Stimulated activated CD8-positive, alpha-beta memory T cell treated with anti-CD3 and anti-CD28 coated beads, Interleukin-7, amount 100 ng/mL, for 1 hour (primary cell): ENCODE measurements around the gene HMBS.
"Not testable (repeated sequence)": the region's sequence is repeated elsewhere in the genome, so short reads cannot be mapped to it uniquely, and the experiment has no call there.

Experiments
- DNase-seq, 2 donors: peaks; one replicate each; pipeline ENCODE4 v3.0.0-alpha.2; 2020; ENCODE audit warnings: low read depth in 2 of 2

The HMBS gene

DNA sequence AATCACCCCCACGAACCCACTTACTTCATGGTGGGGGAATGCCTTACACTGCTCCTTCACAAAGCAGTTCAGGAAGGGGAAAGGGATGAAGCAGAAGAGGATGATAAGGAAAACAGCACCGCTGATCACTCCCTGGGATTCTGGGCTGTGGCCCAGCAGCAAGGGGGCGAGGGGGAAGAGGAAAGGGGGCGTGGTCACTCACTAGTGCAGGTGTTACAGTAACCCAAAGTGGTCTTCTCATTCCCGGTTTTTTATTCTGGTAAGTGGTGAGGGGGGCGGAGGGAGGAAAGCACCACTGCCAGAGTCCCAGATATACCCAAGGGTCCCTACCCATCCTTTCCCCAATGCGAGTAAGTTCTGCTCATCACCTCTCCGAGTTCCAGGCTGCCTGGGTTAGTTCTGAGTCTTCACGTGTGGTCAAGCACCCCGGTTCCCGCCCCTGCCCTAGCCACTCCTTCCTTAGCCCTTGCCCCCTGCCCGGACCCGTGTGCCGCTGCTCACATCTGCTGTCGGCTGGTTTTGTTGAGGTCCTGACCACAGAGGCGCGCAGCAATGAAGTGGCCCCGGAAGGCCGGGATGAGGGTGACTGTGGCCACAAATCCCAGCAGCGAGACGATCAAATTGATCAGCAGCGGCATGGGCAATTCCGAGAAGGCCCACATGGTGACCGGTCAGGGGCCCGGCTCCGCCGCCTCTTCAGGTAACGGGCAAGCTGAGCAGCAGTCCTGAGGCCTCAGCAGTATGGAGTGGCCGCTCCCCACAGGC lies 16.5 kb downstream of the HMBS start:
- DNase-seq: no peak

DNA sequence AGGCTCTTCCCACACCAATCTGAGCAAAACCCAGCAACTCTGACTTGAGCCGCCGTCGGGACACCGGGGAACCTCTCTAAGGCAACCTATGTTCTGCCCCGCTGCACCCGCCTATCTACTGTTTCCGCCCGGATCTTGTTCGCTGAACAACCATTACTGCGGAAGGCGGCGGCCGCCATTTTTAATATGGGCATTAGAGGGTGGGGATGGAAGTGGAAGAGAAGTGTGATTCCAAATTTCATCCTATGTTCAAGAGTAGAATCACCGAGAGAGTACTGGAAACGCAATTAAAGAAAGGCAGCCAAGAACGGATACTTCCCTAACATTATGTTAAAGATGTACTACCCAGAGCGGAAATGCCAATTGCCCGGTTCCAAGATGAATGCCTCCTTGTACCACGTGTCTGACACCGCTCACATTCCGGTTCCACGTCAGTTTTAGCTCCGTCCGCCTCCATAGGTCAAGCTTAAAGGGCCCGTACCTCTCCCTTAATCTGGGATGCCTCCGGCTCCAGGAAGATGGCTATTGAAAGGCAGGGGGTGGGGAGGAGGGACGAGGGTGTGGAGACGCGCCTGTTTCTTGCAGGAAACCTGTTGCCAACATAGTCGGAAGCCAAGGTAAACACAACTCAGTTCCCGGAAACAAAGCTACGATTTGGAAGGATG lies 17.2 kb downstream of the HMBS start, which contains the start of gene DPAGT1:
Gene DPAGT1, minus strand, starts transcription at position 95 of the 665 bp plus-strand sequence. CDS start 198 bp downstream, outside the sequence.
- DNase-seq: peak; percentile 59 to 72

DNA sequence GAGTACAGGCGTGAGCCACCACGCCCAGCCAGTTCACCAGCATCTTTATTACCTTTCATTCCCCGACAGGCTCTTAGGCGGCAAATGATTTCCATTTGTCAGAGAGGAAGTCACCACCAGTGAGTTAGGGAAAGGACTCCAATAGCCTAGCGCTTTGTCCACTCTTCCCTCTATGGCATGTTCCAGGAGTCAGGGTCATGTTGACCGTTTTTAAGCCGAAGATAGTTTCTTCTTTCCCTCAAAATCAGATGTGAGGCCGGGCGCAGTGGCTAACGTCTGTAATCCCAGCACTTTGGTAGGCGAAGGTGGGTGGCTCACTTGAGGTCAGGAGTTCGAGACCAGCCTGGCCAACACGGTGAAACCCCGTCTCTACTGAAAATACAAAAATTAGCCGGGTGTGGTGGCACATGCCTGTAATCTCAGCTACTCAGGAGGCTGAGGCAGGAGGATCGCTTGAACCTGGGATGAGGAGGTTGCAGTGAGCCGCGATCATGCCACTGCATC lies 18.5 kb downstream of the HMBS start:
- not testable (repeated sequence) for DNase-seq

GRCh38 chr11:119103793-119104192 lies 19.1 kb downstream of the HMBS start:
- DNase-seq: no peak

DNA sequence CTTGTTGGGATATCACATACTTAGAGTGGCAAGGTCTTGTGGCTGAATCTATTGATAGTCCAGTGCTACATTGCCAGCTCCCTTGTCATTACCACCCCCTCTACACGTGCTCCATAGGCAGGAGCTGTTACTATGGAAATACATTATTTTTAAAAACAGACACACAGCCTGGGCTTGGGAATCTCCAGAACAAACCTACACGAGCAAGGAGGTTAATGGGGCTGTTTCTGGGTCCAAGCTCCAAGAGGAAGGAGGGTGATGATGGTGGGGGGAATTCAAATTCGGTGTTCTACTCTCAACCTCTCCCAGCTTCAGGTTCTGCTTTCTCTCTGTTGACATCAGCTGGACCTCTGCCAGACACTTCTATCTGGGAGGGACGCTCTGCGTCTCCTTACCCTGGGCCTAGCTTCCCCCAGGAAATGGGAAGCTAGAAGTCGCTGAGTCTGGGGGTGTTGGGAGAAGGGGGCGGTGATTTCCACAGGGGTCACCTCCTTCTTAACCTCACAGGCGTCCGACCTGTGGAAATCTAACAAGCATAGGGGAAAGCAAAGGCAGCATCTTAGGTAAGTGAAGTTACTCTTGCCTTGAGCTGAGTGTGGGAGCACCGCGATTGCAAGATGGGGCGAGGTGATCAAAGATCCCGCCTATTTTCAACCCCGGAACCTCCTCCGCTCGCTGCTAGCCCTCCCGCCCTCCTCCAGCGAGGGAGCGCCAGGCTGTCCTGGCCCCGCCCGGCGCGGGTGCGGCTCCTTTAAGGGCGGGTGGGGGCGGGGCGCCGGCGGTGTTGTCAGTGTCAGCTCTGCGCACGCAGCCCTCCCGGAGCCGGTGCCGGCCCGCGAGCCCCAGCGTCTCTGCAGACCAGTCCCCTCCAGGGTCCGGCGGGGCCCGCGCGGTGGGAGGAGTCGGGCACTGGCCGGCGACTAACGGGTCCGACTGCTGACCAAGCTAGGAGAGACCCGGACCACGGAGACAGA lies 22.2 kb downstream of the HMBS start, which contains the start of gene C2CD2L:
Gene C2CD2L, plus strand, starts transcription at position 781 of the 974 bp plus-strand sequence. CDS start 398 bp downstream, outside the sequence.
- peak; percentile 70 to 75 for DNase-seq

DNA sequence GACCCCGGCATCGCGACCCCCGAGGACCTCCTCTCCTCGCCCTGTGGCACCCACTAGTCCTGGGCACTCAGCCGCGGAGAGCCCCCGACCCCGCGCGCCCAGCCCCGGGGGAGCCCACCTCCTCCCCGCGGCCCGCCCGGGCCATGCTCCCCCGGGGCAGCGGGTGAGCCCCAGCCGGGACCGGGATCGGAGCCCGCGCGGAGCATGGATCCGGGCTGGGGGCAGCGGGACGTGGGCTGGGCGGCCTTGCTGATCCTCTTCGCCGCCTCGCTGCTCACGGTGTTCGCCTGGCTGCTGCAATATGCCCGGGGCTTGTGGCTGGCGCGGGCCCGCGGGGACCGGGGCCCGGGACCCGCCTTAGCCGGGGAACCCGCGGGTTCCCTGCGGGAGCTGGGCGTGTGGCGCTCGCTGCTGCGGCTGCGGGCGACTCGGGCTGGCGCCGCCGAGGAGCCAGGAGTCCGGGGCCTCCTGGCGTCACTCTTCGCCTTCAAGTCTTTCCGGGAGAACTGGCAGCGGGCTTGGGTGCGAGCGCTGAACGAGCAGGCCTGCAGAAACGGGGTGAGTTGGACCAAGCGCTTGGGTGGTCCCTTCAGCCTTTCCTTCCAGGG lies 23.0 kb downstream of the HMBS start:
- DNase-seq: no peak

- DNase-seq: no peak
These were observed 23.6 kb downstream of the HMBS start for GRCh38 chr11:119108146-119108856.

DNA sequence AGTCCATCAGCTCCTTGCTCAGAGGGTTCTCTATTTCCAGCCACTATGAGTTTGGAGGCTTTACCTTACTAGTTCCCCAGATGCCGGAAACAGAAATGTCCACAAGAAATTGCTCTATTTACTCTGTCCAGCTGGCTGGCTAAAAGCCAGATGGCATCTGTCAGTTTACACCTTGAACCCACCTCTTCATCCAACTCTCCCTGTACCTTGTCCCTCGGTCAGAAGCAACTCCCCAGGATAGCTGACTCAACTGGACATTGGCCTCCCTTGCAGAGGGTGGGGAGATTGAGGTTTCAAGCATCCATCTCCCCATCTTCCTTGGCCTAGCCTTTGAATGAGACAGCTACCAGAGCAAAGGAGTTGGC lies 24.2 kb downstream of the HMBS start:
- DNase-seq: no peak

DNA sequence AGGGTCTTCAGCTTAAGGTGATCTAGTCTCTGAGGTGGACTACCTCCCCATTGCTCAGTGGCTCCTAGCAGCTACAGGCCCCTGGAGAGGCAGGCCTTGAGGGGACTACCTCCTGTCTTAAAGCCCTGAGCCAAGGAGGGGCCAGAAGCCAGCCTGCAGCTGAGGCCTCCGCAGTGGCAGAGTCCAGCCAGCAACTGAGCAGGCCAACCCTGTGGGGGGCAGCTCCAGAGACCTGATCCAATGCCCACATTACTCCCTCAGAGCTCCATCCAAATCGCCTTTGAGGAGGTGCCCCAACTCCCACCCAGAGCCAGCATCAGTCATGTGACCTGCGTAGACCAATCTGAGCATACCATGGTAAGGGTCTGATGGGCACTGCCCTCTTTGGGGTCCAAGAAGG lies 25.2 kb downstream of the HMBS start:
- no peak for DNase-seq

DNA sequence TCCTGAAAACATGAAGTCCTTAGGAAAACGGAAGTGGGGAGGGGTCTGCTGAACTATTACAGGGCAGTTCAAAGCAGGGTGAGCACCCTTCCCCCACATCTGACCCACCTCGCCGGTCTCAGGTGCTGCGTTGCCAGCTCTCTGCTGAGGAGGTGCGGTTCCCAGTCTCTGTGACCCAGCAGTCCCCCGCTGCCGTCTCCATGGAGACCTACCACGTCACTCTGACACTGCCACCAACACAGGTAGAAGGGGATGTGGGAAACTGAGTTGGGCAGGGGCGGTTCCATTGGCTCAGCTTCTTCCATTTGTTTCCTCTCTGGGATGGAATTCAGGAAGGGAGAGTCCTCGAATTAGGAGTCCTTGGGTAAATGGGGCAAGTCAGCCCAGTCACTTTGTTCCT lies 25.8 kb downstream of the HMBS start:
- no peak for DNase-seq

- DNase-seq: no peak
These were observed 26.8 kb downstream of the HMBS start for GRCh38 chr11:119111361-119111925.

- no peak for DNase-seq
These were observed 27.8 kb downstream of the HMBS start for GRCh38 chr11:119112314-119113020.

DNA sequence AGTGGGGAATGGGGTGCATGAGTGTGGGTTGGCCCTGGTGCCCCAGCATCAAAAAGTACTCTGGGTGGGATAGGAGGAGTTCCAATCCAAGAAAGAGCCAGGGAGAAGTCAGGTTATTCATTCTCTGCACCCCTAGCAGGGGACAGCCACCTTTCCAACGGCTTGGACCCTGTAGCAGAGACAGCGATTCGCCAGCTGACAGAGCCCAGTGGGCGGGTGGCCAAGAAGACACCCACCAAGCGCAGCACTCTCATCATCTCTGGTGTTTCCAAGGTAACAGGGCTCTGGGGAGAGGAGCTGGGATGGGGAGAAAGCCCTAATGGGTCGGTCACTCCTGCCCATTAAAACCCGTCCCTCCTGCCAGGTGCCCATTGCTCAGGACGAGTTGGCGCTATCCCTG lies 29.0 kb downstream of the HMBS start:
- no peak for DNase-seq

DNA sequence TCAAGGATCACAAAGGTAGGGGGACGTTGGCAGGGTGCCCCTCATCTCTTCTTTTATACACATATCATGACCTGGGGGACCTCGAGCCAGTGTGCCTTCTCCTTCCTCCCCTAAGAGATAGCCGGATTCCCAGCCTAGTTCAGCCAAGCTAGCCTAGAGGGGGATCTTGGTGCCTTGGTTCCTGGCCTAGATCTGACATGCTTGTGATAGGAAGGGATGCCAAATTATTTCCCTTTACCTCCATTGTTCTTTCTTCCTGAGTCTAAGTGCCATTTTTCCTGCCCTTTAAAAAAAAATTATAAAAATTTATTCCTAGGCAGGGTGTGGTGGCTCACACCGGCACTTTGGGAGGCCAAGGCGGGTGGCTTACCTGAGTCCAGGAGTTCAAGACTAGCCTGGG lies 29.7 kb downstream of the HMBS start:
- DNase-seq: no peak

DNA sequence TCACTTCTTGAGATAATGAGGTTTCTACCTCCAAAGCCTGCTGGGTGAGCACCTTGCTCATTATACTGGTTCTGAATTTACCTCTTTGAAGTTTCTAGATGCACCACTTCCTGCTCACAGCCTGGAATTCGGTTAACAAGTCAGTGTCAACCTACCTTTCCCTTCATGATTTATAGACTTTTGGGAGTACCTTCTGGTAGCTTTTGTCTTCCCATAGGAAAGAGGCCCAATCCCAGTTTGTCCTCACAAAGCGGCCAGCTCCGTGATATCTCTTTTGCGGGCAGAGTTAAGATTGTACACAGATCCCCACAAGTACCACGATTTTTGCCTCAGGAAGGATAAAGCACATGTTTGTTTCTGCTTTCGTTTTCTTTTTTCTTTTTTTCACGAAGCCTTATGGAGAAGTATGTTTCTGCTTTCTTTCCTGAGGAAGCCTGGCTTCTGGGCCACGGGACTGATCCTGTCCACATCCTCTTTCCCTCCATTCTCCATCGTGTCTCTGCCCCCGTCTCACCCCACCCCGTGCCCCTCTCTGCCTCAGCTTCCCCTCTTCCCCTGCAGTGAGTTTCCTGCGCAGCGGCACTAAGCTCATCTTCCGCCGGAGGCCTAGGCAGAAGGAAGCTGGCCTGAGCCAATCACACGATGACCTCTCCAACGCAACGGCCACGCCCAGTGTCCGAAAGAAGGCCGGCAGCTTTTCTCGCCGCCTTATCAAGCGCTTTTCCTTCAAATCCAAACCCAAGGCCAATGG lies 31.0 kb downstream of the HMBS start:
- no peak for DNase-seq

DNA sequence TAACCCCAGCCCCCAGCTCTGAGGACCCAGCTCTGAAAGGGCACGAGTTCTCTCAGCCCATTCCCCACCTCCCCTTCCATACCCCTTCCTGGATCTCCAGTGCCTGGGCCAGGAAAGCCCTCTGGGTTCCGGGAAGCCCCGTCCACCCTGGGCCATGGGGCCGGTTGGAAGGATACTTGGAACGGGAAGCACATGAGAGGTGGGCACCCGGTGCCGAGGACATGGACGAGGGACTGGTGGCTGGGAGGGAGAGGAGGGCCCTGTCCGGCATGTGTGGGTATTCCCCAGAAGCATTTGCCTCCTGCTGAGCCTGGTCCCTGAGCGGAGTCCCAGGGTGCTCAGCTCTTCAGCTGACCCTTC lies 31.5 kb downstream of the HMBS start:
- DNase-seq: no peak

DNA sequence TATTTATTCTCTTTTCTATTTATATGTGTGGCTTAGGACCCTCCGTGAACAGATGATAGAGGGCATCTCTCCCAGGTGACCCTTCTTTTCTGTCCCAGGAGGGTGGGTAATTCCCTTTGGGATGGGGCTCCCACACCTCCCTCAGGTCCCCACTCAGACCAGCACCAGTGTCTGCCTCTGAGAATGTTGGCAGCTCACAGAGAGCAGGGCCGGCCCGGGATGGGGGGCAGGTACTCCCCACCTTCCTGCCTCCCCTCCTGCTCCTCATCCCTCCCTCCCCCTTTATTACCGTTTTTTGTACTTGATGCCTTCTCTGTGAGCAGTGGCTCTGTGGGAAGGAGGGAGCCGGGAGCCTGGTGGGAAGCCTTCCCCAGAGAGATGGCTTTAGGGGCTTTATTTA lies 31.9 kb downstream of the HMBS start:
- DNase-seq: no peak

- no peak for DNase-seq
These were observed 32.5 kb downstream of the HMBS start for GRCh38 chr11:119117004-119117706.

DNA sequence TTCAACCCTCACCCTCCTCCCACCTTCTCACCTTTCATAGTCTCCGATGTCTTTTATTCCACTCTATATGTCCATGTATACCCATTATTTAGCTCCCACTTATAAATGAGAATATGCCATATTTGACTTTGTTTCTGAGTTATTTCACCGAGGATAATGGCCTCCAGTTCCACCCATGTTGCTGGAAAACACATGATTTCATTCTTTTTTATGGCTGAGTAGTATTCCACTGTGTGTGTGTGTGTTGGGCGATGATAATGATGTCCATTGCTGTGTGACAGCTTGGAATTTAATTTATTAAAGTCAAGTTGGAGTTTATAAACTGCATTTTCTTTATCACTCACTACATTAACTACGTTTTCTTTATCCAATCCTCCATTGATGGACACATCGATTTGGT lies 33.5 kb downstream of the HMBS start:
- DNase-seq: no peak
